ENCODE data around the gene ACY1. TPM values are rescaled to one million over a fixed set of nuclear protein-coding genes. Genes with fewer than 3 reads are reported as not detected.
A peak's percentile ranks its signal among the peaks of the same experiment; 100 is the strongest.

The ACY1 gene
- polyA plus RNA-seq, 1 of the 3 experiments (the other 2 are of a cell fraction), result 93.0 TPM

GRCh38 chr3:51983578-51984268 is 388 bp downstream of the ACY1 start:
- Histone ChIP-seq H3K27me3 (ENCODE audit: insufficient read depth) (no peaks in the 10 kb centered on the region), H3K36me3 (replicated peaks in 1 of 2; ENCODE audit: control insufficient read depth in 1 of 2, insufficient read depth in 2 of 2, low read length in 1 of 2) (peaks cover 0 to 5% of the 10 kb centered on the region in 2 experiments), H3K27ac (ENCODE audit: low read depth in 2 of 2, low read length in 1 of 2) (peak overlapping the region; percentile 89 to 93), H2AFZ (ENCODE audit: low read depth) (peak overlapping the region; percentile 94; the same call in 1 of the 2 replicates), H3K4me2 (peak overlapping the region; percentile 97), H3K9me3 (no peaks in the 10 kb centered on the region), H3K9me2 (no peaks in the 10 kb centered on the region), H3F3A (replicated peaks; ENCODE audit: insufficient read depth) (peaks cover 16% of the 10 kb centered on the region), H3K9ac (peak overlapping the region; percentile 89), H4K20me1 (ENCODE audit: insufficient read depth) (no peaks in the 10 kb centered on the region), H3K4me1 (ENCODE audit: control insufficient read depth in 1 of 2, insufficient read depth in 2 of 2, low read depth in 1 of 2, low read length in 1 of 2) (peaks cover 5 to 19% of the 10 kb centered on the region in 2 experiments; a peak in 3 of 4 replicates), H3K4me3 (ENCODE audit: low read depth in 2 of 2, low read length in 1 of 2) (peak overlapping the region; percentile 68 to 90), H3K79me2 (ENCODE audit: insufficient read depth) (peaks cover 40% of the 10 kb centered on the region)
- WGBS (ENCODE audit: low lambda C conversion rate), result 71% methylated on average over 20 of the region's 22 CpGs
- DNase-seq, result no peak
- POLR2A ChIA-PET, result interaction anchor here (0.8 to 4.3 kb wide), 8 partner anchors 9 to 171 kb away, joined by 3 to 42 read pairs (median 4); partner anchors contain the start of genes ABHD14A, ABHD14B, PARP3 and POC1A
- CTCF ChIA-PET, result interaction anchor here (0.9 to 4.8 kb wide), 16 partner anchors 9 to 265 kb away, joined by 3 to 45 read pairs (median 10); partner anchors contain the start of genes ABHD14A, ABHD14B, GPR62 and PARP3
- TF ChIP-seq MEF2A (IDR thresholded peaks at IDR 0.05; ENCODE audit: borderline replicate concordance, low read depth), result no peak
- no peak for TF ChIP-seq FOSL2 (IDR thresholded peaks at IDR 0.05; ENCODE audit: borderline replicate concordance, low read depth)
- TF ChIP-seq GATA2 (CRISPR knock-in tag; IDR thresholded peaks at IDR 0.05), result no peak
- no peak for TF ChIP-seq FOXJ3 (CRISPR knock-in tag; IDR thresholded peaks at IDR 0.05)
- TF ChIP-seq IRF3 (IDR thresholded peaks at IDR 0.05; ENCODE audit: low read depth, low read length), result no peak
- no peak for TF ChIP-seq EP300 (IDR thresholded peaks at IDR 0.05; ENCODE audit: borderline replicate concordance in 1 of 2, low read depth in 1 of 2, low read length in 1 of 2)
- TF ChIP-seq RXRA (IDR thresholded peaks at IDR 0.05; ENCODE audit: borderline replicate concordance, low read depth), result no peak
- TF ChIP-seq TAF1 (IDR thresholded peaks at IDR 0.05; ENCODE audit: borderline replicate concordance, low read depth, low read length), result no peak
- no peak for TF ChIP-seq NFIC (IDR thresholded peaks at IDR 0.05; ENCODE audit: borderline replicate concordance)
- no peak for TF ChIP-seq MAX (IDR thresholded peaks at IDR 0.05; ENCODE audit: low read depth)
- no peak for TF ChIP-seq ELF1 (IDR thresholded peaks at IDR 0.05)
- no peak for TF ChIP-seq MXI1 (IDR thresholded peaks at IDR 0.05; ENCODE audit: low read depth, low read length)
- no peak for TF ChIP-seq YY1 (IDR thresholded peaks at IDR 0.05; ENCODE audit: low read depth)
- no peak for TF ChIP-seq USF2 (IDR thresholded peaks at IDR 0.05; ENCODE audit: borderline replicate concordance, low read depth, low read length)
- no peak for TF ChIP-seq GABPA (IDR thresholded peaks at IDR 0.05; ENCODE audit: low read depth)
- no peak for TF ChIP-seq CHD2 (IDR thresholded peaks at IDR 0.05; ENCODE audit: low read length, partially characterized antibody)
- TF ChIP-seq RFX5 (IDR thresholded peaks at IDR 0.05; ENCODE audit: low read length), result no peak
- TF ChIP-seq RCOR1 (IDR thresholded peaks at IDR 0.05; ENCODE audit: low read length), result no peak
